HEK293 (cell line): ENCODE data around the gene PRR13.

Experiments used
- CTCF ChIA-PET: fragments of 350-600 bp; formaldehyde crosslinking; extraction: SDS; loops from one replicate; lab custom pipeline; 2021; ENCODE audit warnings: antibody characterized with exemption; lab: Yijun Ruan, JAX
- POLR2A ChIA-PET: fragments of 300-600 bp; formaldehyde crosslinking; extraction: SDS; loops from one replicate; lab custom pipeline; 2020; ENCODE audit warnings: antibody characterized with exemption, inconsistent platforms; lab: Yijun Ruan, JAX
- H3K27ac ChIP-seq: fragments of 200-500 bp; sonication (Bioruptor generic); 2 replicates; pipeline ENCODE4 v1.5.1; 2014; ENCODE audit warnings: low read depth, low read length, control low read depth, inconsistent platforms; ENCODE audit errors: extremely low read depth
- H3K36me3 ChIP-seq, 2 experiments: fragments of 200-500 bp in 1 of 2; sonication (Bioruptor generic) in 1 of 2; 1 replicate in 1 of 2; 2 replicates in 1 of 2; pipeline ENCODE4 v1.5.1; 2014 to 2017; ENCODE audit warnings: inconsistent platforms in 2 of 2, low read length in 2 of 2; ENCODE audit not compliant: control insufficient read depth in 2 of 2, insufficient read depth in 1 of 2
- H3K4me1 ChIP-seq: fragments of 200-500 bp; sonication (Bioruptor generic); 2 replicates; pipeline ENCODE4 v1.5.1; 2014; ENCODE audit warnings: mild to moderate bottlenecking, low read length, inconsistent platforms; ENCODE audit not compliant: control insufficient read depth, insufficient read depth
- H3K4me3 ChIP-seq: 2 replicates; pipeline ENCODE4 v1.5.1; 2011; ENCODE audit warnings: low read depth, mild to moderate bottlenecking, control low read depth, low read length, moderate library complexity
- H3K9me3 ChIP-seq: fragments of 200-500 bp; sonication (Bioruptor generic); 2 replicates; pipeline ENCODE4 v1.5.1; 2014; ENCODE audit warnings: low read depth, low read length, inconsistent platforms; ENCODE audit not compliant: control insufficient read depth, insufficient read depth
- EGR2 ChIP-seq: fragments of 450-650 bp; formaldehyde crosslinking; IDR thresholded peaks from 2 replicates; pipeline ENCODE4 v1.5.1; 2016; ENCODE audit warnings: low read depth, missing biosample characterization, missing genetic modification characterization
- HOXC10 ChIP-seq: sonication (generic); formaldehyde crosslinking; IDR thresholded peaks from 2 replicates; pipeline ENCODE4 v1.8.1; 2023; ENCODE audit warnings: mild to moderate bottlenecking, missing genetic modification reagents
- KLF16 ChIP-seq: fragments of 450-650 bp; formaldehyde crosslinking; IDR thresholded peaks from 2 replicates; pipeline ENCODE4 v1.5.1; 2017; ENCODE audit warnings: missing biosample characterization, missing genetic modification characterization
- OSR2 ChIP-seq: fragments of 450-650 bp; formaldehyde crosslinking; IDR thresholded peaks from 2 replicates; pipeline ENCODE4 v1.5.1; 2016; ENCODE audit warnings: missing biosample characterization, missing genetic modification characterization
- ZFP37 ChIP-seq: fragments of 450-650 bp; formaldehyde crosslinking; IDR thresholded peaks from 2 replicates; pipeline ENCODE4 v1.5.1; 2016; ENCODE audit warnings: missing biosample characterization, missing genetic modification characterization
- ZFP41 ChIP-seq: fragments of 450-650 bp; formaldehyde crosslinking; IDR thresholded peaks from 2 replicates; pipeline ENCODE4 v1.5.1; 2016; ENCODE audit warnings: missing biosample characterization, missing genetic modification characterization, borderline replicate concordance
- ZNF133 ChIP-seq: fragments of 450-650 bp; formaldehyde crosslinking; IDR thresholded peaks from 2 replicates; pipeline ENCODE4 v1.5.1; 2016; ENCODE audit warnings: missing biosample characterization, missing genetic modification characterization
- ZNF175 ChIP-seq: fragments of 450-650 bp; formaldehyde crosslinking; IDR thresholded peaks from 2 replicates; pipeline ENCODE4 v1.5.1; 2016; ENCODE audit warnings: missing biosample characterization, missing genetic modification characterization
- ZNF266 ChIP-seq: fragments of 450-650 bp; formaldehyde crosslinking; IDR thresholded peaks from 2 replicates; pipeline ENCODE4 v1.5.1; 2016; ENCODE audit warnings: missing biosample characterization, missing genetic modification characterization, low read depth
- ZNF560 ChIP-seq: fragments of 450-650 bp; formaldehyde crosslinking; IDR thresholded peaks from 2 replicates; pipeline ENCODE4 v1.5.1; 2017; ENCODE audit warnings: missing biosample characterization, missing genetic modification characterization, borderline replicate concordance
- ZNF561 ChIP-seq: fragments of 450-650 bp; IDR thresholded peaks from 2 replicates; pipeline ENCODE4 v1.5.1; 2018; ENCODE audit warnings: missing biosample characterization, missing genetic modification characterization, borderline replicate concordance
- ZNF610 ChIP-seq: fragments of 450-650 bp; formaldehyde crosslinking; IDR thresholded peaks from 2 replicates; pipeline ENCODE4 v1.5.1; 2016; ENCODE audit warnings: missing biosample characterization, missing genetic modification characterization, borderline replicate concordance
- ZNF629 ChIP-seq: fragments of 450-650 bp; formaldehyde crosslinking; IDR thresholded peaks from 2 replicates; pipeline ENCODE4 v1.5.1; 2017; ENCODE audit warnings: missing biosample characterization, missing genetic modification characterization
- ZNF660 ChIP-seq: fragments of 450-650 bp; IDR thresholded peaks from 2 replicates; pipeline ENCODE4 v1.5.1; 2018; ENCODE audit warnings: missing biosample characterization, mild to moderate bottlenecking, missing genetic modification characterization
- ZNF677 ChIP-seq: fragments of 450-650 bp; IDR thresholded peaks from 2 replicates; pipeline ENCODE4 v1.5.0; 2018; ENCODE audit warnings: missing biosample characterization, mild to moderate bottlenecking, missing genetic modification characterization, moderate library complexity
- TF ChIP-seq, protein P1 (sequence below): fragments of 450-650 bp; formaldehyde crosslinking; IDR thresholded peaks from 2 replicates; pipeline ENCODE4 v1.5.1; 2016; ENCODE audit warnings: missing biosample characterization, missing genetic modification characterization, borderline replicate concordance
- TF ChIP-seq, protein P2 (sequence below): fragments of 450-650 bp; formaldehyde crosslinking; IDR thresholded peaks from 2 replicates; pipeline ENCODE4 v1.5.1; 2016; ENCODE audit warnings: missing biosample characterization, missing genetic modification characterization
- TF ChIP-seq, protein P3 (sequence below): fragments of 450-650 bp; formaldehyde crosslinking; IDR thresholded peaks from 2 replicates; pipeline ENCODE4 v1.5.1; 2016; ENCODE audit warnings: missing biosample characterization, missing genetic modification characterization

PRR13 gene

DNA sequence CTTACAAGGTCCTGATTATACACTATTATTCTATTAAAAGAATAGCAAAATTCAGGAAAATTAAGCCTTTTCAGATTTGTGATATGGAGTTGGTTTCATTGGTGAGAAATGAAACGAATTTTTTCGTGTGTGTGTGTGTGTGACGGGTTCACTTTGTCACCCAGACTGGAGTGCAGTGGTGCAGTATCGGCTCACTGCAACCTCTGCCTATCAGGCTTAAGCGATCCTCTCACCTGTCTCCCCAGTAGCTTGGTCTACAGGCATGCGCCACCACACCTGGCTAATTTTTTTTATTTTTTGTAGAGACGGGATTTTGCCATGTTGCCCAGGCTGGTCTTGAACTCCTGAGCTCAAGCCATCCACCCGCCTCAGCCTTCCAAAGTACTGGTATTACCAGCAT, 20.1 kb downstream of the PRR13 start:
- ChIA-PET POLR2A (interaction anchor here (1.8 kb wide), 1 partner anchor 11 kb away, joined by 6 read pairs; no protein-coding TSS in a partner anchor), CTCF (interaction anchor here (0.5 to 3.1 kb wide), 3 partner anchors 10 to 20 kb away, joined by 3 to 17 read pairs (median 4); no protein-coding TSS in a partner anchor)
- H3K4me3 ChIP-seq: no peak overlapping the region
- H3K4me1 ChIP-seq: no peaks in the 10 kb centered on the region
- TF ChIP-seq ZNF133 (tag by site-specific recombination): no peak
- TF ChIP-seq ZNF629 (tag by site-specific recombination): no peak
- TF ChIP-seq ZNF561 (tag by site-specific recombination): no peak
- no peak for TF ChIP-seq HOXC10 (CRISPR knock-in tag)
- TF ChIP-seq ZFP41 (tag by site-specific recombination): no peak
- TF ChIP-seq ZFP37 (tag by site-specific recombination): no peak
- TF ChIP-seq ZNF660: no peak
- TF ChIP-seq ZNF560 (tag by site-specific recombination): no peak
- peaks cover 98 to 99% of the 10 kb centered on the region in 2 experiments for H3K36me3 ChIP-seq
- no peak overlapping the region for H3K27ac ChIP-seq
- no peaks in the 10 kb centered on the region for H3K9me3 ChIP-seq

DNA sequence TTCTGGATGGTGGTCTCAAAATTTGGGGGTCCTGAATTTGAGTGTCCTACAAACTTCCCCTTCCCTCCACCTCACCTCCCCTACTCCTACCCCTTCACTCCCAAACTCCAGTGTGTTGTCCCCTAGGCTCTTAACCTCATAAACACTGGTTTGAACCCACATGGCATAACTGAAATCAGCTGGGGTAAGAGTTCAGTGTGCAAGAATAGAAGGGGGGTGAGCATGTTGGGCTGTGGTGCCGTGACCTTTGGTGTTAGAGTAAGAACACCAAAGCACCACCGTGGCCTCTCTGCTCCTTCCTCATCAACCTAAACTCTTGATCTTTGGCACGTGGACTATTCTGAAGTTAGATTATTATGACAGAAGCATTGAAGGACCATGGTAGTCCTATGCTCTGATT, 21.4 kb downstream of the PRR13 start:
- CTCF ChIA-PET: interaction anchor here (0.6 to 3.1 kb wide), 2 partner anchors 10 to 14 kb away, joined by 3 to 17 read pairs; no protein-coding TSS in a partner anchor
- Histone ChIP-seq H3K9me3 (no peaks in the 10 kb centered on the region), H3K36me3 (peaks cover 94 to 99% of the 10 kb centered on the region in 2 experiments), H3K4me1 (no peaks in the 10 kb centered on the region), H3K27ac (no peak overlapping the region), H3K4me3 (no peak overlapping the region)
- TF ChIP-seq ZNF677 (tag by site-specific recombination): no peak
- TF ChIP-seq, protein P1, sequence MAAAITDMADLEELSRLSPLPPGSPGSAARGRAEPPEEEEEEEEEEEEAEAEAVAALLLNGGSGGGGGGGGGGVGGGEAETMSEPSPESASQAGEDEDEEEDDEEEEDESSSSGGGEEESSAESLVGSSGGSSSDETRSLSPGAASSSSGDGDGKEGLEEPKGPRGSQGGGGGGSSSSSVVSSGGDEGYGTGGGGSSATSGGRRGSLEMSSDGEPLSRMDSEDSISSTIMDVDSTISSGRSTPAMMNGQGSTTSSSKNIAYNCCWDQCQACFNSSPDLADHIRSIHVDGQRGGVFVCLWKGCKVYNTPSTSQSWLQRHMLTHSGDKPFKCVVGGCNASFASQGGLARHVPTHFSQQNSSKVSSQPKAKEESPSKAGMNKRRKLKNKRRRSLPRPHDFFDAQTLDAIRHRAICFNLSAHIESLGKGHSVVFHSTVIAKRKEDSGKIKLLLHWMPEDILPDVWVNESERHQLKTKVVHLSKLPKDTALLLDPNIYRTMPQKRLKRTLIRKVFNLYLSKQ (tag by site-specific recombination): no peak
- TF ChIP-seq, protein P2, sequence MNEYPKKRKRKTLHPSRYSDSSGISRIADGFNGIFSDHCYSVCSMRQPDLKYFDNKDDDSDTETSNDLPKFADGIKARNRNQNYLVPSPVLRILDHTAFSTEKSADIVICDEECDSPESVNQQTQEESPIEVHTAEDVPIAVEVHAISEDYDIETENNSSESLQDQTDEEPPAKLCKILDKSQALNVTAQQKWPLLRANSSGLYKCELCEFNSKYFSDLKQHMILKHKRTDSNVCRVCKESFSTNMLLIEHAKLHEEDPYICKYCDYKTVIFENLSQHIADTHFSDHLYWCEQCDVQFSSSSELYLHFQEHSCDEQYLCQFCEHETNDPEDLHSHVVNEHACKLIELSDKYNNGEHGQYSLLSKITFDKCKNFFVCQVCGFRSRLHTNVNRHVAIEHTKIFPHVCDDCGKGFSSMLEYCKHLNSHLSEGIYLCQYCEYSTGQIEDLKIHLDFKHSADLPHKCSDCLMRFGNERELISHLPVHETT (tag by site-specific recombination): no peak
- no peak for TF ChIP-seq KLF16 (tag by site-specific recombination)
- TF ChIP-seq ZNF266 (tag by site-specific recombination): no peak
- TF ChIP-seq, protein P3, sequence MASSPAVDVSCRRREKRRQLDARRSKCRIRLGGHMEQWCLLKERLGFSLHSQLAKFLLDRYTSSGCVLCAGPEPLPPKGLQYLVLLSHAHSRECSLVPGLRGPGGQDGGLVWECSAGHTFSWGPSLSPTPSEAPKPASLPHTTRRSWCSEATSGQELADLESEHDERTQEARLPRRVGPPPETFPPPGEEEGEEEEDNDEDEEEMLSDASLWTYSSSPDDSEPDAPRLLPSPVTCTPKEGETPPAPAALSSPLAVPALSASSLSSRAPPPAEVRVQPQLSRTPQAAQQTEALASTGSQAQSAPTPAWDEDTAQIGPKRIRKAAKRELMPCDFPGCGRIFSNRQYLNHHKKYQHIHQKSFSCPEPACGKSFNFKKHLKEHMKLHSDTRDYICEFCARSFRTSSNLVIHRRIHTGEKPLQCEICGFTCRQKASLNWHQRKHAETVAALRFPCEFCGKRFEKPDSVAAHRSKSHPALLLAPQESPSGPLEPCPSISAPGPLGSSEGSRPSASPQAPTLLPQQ (tag by site-specific recombination): no peak
- TF ChIP-seq EGR2: no peak
- no peak for TF ChIP-seq ZNF610
- TF ChIP-seq OSR2 (tag by site-specific recombination): no peak
- TF ChIP-seq ZNF175 (tag by site-specific recombination): no peak
- POLR2A ChIA-PET: interaction anchor here (1.8 kb wide), 1 partner anchor 10 kb away, joined by 6 read pairs; no protein-coding TSS in a partner anchor
